OCI-LY3 (cell line): Measurements from ENCODE around the gene NARS2.

Source experiments
- H2AFZ ChIP-seq: fragments of 200-600, 300-600 bp; shearing (Covaris generic); 2 replicates; pipeline ENCODE4 v1.6.0; 2014; ENCODE audit warnings: antibody characterized with exemption, low read depth, low read length
- H3K27ac ChIP-seq: fragments of 200-600, 300-600 bp; sonication (generic); 2 replicates; pipeline ENCODE4 v1.5.1; 2014; ENCODE audit warnings: mild to moderate bottlenecking, low read length, moderate library complexity, mixed read lengths
- H3K27me3 ChIP-seq: fragments of 200-600, 300-600 bp; sonication (generic); 2 replicates; pipeline ENCODE4 v1.6.1; 2014; ENCODE audit warnings: low read depth, low read length, mixed read lengths
- H3K36me3 ChIP-seq: fragments of 200-600, 300-600 bp; sonication (generic); replicated peaks from 2 replicates; pipeline ENCODE3; 2014; ENCODE audit warnings: low read depth, low read length, mixed read lengths
- H3K4me1 ChIP-seq: fragments of 300-600, 200-600 bp; sonication (generic); 2 replicates; pipeline ENCODE4 v1.6.1; 2014; ENCODE audit warnings: low read length, mixed read lengths
- H3K4me2 ChIP-seq: fragments of 200-600, 300-600 bp; sonication (generic); 2 replicates; pipeline ENCODE4 v1.6.1; 2014; ENCODE audit warnings: low read length, mixed read lengths
- H3K4me3 ChIP-seq: fragments of 300-600, 200-600 bp; sonication (generic); 2 replicates; pipeline ENCODE4 v1.5.1; 2014; ENCODE audit warnings: antibody characterized with exemption, mild to moderate bottlenecking, low read length, moderate library complexity
- H3K79me2 ChIP-seq: fragments of 300-600, 200-600 bp; shearing (Covaris generic); 2 replicates; pipeline ENCODE4 v1.6.1; 2014; ENCODE audit warnings: mild to moderate bottlenecking, low read length, mixed read lengths
- H3K9ac ChIP-seq: fragments of 300-600, 200-600 bp; shearing (Covaris generic); 2 replicates; pipeline ENCODE4 v1.6.0; 2014; ENCODE audit warnings: mild to moderate bottlenecking, low read length, moderate library complexity
- H3K9me3 ChIP-seq: fragments of 200-600, 300-600 bp; shearing (Covaris generic); 2 replicates; pipeline ENCODE4 v1.6.1; 2014; ENCODE audit warnings: low read length, mixed read lengths; ENCODE audit not compliant: insufficient read depth
- H4K20me1 ChIP-seq: fragments of 200-600, 300-600 bp; sonication (generic); 2 replicates; pipeline ENCODE4 v1.6.1; 2016; ENCODE audit warnings: low read length, mixed read lengths; ENCODE audit not compliant: insufficient read depth
- CTCF ChIP-seq: fragments of 200-600, 300-600 bp; sonication (generic); IDR thresholded peaks from 2 replicates; pipeline ENCODE4 v1.5.1; 2014; ENCODE audit warnings: antibody characterized with exemption, low read length, low read depth
- EZH2phosphoT487 ChIP-seq: fragments of 200-600 bp; shearing (Covaris generic); IDR thresholded peaks from 2 replicates; pipeline ENCODE4 v1.6.1; 2018; ENCODE audit warnings: antibody characterized with exemption, mixed run types, low read depth

NARS2 gene

GRCh38 chr11:78535920-78536319 is 38.7 kb downstream of the NARS2 start:
- Histone ChIP-seq H3K36me3 (peaks cover 20% of the 10 kb centered on the region), H3K27me3 (no peaks in the 10 kb centered on the region), H3K4me2 (no peak overlapping the region), H3K4me1 (peaks cover 31% of the 10 kb centered on the region), H2AFZ (no peak overlapping the region), H3K9ac (no peak overlapping the region), H3K27ac (no peak overlapping the region), H3K9me3 (no peaks in the 10 kb centered on the region), H3K79me2 (peaks cover 12% of the 10 kb centered on the region), H3K4me3 (no peak overlapping the region), H4K20me1 (no peaks in the 10 kb centered on the region)
- TF ChIP-seq EZH2phosphoT487 = no peak
- no peak for TF ChIP-seq CTCF

DNA sequence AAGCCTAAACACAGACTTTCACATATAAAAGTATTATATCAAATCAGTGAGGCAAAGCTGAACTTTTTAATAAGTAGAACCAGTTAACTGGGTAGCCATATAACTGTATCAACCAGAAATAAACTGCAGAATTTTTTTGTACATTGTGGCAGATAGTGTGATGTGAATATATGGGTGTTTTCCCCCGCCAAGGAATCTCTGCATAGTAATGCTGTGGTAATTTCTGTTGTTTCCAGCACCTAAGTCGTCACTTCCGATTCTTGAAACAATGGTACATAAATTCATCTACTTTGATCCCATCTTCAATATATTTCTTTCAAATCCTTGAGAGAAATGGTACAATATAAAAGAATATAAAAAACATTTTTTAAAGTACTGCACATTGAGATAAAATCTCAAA is 39.6 kb downstream of the NARS2 start:
- Histone ChIP-seq H3K79me2 (peaks cover 12% of the 10 kb centered on the region), H4K20me1 (no peaks in the 10 kb centered on the region), H3K4me1 (peaks cover 31% of the 10 kb centered on the region), H3K27ac (no peak overlapping the region), H3K36me3 (peaks cover 16% of the 10 kb centered on the region), H3K4me2 (peak overlapping the region; percentile 5; the same call in 1 of the 2 replicates), H3K9me3 (no peaks in the 10 kb centered on the region), H2AFZ (no peak overlapping the region), H3K27me3 (no peaks in the 10 kb centered on the region), H3K9ac (no peak overlapping the region), H3K4me3 (no peak overlapping the region)
- TF ChIP-seq EZH2phosphoT487 = no peak
- no peak for TF ChIP-seq CTCF

- peaks cover 12% of the 10 kb centered on the region for H3K79me2 ChIP-seq
- peak overlapping the region; percentile 87 for H3K27ac ChIP-seq
- 0 out of 2 replicates have a peak overlapping the region, but pooled peaks have one; percentile 15 for H2AFZ ChIP-seq
- H3K4me3 ChIP-seq = peak overlapping the region; percentile 27
- peaks cover 31% of the 10 kb centered on the region for H3K4me1 ChIP-seq
- H3K9me3 ChIP-seq = no peaks in the 10 kb centered on the region
- peaks cover 16% of the 10 kb centered on the region for H3K36me3 ChIP-seq
- H3K4me2 ChIP-seq = peak overlapping the region; percentile 69
- H4K20me1 ChIP-seq = no peaks in the 10 kb centered on the region
- H3K9ac ChIP-seq = peak overlapping the region; percentile 59
- no peaks in the 10 kb centered on the region for H3K27me3 ChIP-seq
- no peak for TF ChIP-seq CTCF
- TF ChIP-seq EZH2phosphoT487 = no peak
Measured at GRCh38 chr11:78533399-78533798, 41.3 kb downstream of the NARS2 start.

GRCh38 chr11:78532991-78533390 is 41.7 kb downstream of the NARS2 start:
- H3K9ac ChIP-seq = peak overlapping the region; percentile 59
- peaks cover 12% of the 10 kb centered on the region for H3K79me2 ChIP-seq
- H3K9me3 ChIP-seq = no peaks in the 10 kb centered on the region
- 0 out of 2 replicates have a peak overlapping the region, but pooled peaks have one; percentile 15 for H2AFZ ChIP-seq
- TF ChIP-seq CTCF (no peak), EZH2phosphoT487 (no peak)
- peak overlapping the region; percentile 27 for H3K4me3 ChIP-seq
- H4K20me1 ChIP-seq = no peaks in the 10 kb centered on the region
- no peaks in the 10 kb centered on the region for H3K27me3 ChIP-seq
- peaks cover 15% of the 10 kb centered on the region for H3K36me3 ChIP-seq
- H3K4me1 ChIP-seq = peaks cover 31% of the 10 kb centered on the region
- peak overlapping the region; percentile 87 for H3K27ac ChIP-seq
- H3K4me2 ChIP-seq = peak overlapping the region; percentile 69
